GM03348 (cell line): ENCODE data around the gene JAKMIP1.

Experiments used
- DNase-seq: peaks from one replicate; pipeline ENCODE4 v3.0.0; 2012; ENCODE audit warnings: low spot score

JAKMIP1 gene

GRCh38 chr4:5992171-5992827 lies 208.1 kb downstream of the JAKMIP1 start:
- no peak for DNase-seq

GRCh38 chr4:5991405-5991804 lies 208.9 kb downstream of the JAKMIP1 start:
- no peak for DNase-seq

GRCh38 chr4:5990446-5991160 lies 209.7 kb downstream of the JAKMIP1 start:
- no peak for DNase-seq

GRCh38 chr4:5989236-5990225 lies 210.8 kb downstream of the JAKMIP1 start:
- DNase-seq: no peak

- DNase-seq: no peak
These were observed 212.1 kb downstream of the JAKMIP1 start for GRCh38 chr4:5988086-5988845.

GRCh38 chr4:5984843-5985242 lies 215.5 kb downstream of the JAKMIP1 start:
- DNase-seq: no peak

GRCh38 chr4:5982156-5982973 lies 218.0 kb downstream of the JAKMIP1 start:
- no peak for DNase-seq

- DNase-seq: no peak
These were observed 219.8 kb downstream of the JAKMIP1 start for GRCh38 chr4:5980436-5981155.

- DNase-seq: peak; percentile 39
These were observed 220.4 kb downstream of the JAKMIP1 start for GRCh38 chr4:5979981-5980380.

- DNase-seq: no peak
These were observed 223.4 kb downstream of the JAKMIP1 start for GRCh38 chr4:5976921-5977320.

- DNase-seq: no peak
These were observed 223.9 kb downstream of the JAKMIP1 start for GRCh38 chr4:5976431-5976830.
